ENCODE measurements around the gene RNF2. TPM values are rescaled to one million over a fixed set of nuclear protein-coding genes. Genes with fewer than 3 reads are reported as not detected.

RNF2 gene
- polyA plus RNA-seq, 1 donor (not counting 4 experiments of a cell fraction or from before 2014, with no cell fraction given), result 29.2 TPM

DNA sequence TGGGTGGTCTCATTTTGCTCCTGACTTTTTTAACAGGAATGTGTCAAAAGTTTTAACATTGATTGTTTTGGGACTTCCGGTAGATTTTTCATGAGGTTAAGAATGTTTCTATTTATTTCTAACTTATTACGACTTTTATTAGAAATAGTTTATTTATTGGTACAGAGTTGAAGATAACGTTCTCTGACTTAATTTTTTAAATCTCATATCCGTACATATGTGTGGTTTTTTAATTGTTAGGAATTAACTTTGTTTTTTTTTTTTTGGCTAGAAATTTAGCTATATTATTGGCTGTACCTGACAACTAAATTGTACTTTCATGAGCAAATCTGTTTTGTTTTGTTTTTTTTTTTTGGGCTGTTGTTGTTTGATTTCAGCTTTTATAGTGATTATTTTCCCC is 32.0 kb downstream of the RNF2 start:
- Histone ChIP-seq H3K4me3 (ENCODE audit: control insufficient read depth in 2 of 3, extremely low read depth in 1 of 3, insufficient read depth in 2 of 3, low read depth in 1 of 3, low read length in 3 of 3) (no peak overlapping the region), H4K20me1 (ENCODE audit: control insufficient read depth, extremely low read depth, insufficient read depth, low read length) (no peaks in the 10 kb centered on the region), H3K9me1 (ENCODE audit: control insufficient read depth, extremely low read depth, insufficient read depth, low read length) (no peaks in the 10 kb centered on the region), H3K9me3 (ENCODE audit: control insufficient read depth, low read depth, low read length) (no peaks in the 10 kb centered on the region), H3K4me2 (ENCODE audit: control insufficient read depth, extremely low read depth, insufficient read depth, low read depth, low read length) (no peak overlapping the region), H3K27ac (ENCODE audit: control insufficient read depth, insufficient read depth, low read length) (no peak overlapping the region), H3K4me1 (ENCODE audit: control insufficient read depth, extremely low read depth, insufficient read depth, low read length) (peaks cover 2% of the 10 kb centered on the region), H2AFZ (ENCODE audit: control insufficient read depth, low read length) (no peak overlapping the region), H3K36me3 (ENCODE audit: control insufficient read depth in 2 of 2, extremely low read depth in 1 of 2, insufficient read depth in 2 of 2, low read length in 2 of 2) (no peaks in the 10 kb centered on the region), H3K79me2 (ENCODE audit: control insufficient read depth, insufficient read depth, low read length) (peaks cover 27% of the 10 kb centered on the region), H3K27me3 (ENCODE audit: control insufficient read depth, extremely low read depth, insufficient read depth, low read length) (no peaks in the 10 kb centered on the region), H3K9ac (ENCODE audit: control insufficient read depth, extremely low read depth, insufficient read depth, low read length) (no peak overlapping the region)
- FAIRE-seq (no peak), DNase-seq (ENCODE audit: low read depth, low spot score) (no peak)
- TF ChIP-seq EZH2 (IDR thresholded peaks at IDR 0.05; ENCODE audit: low read length) (no peak), CTCF (optimal IDR thresholded peaks at IDR 0.05 in 1 of 3, IDR thresholded peaks at IDR 0.05 in 1 of 3, conservative IDR thresholded peaks at IDR 0.05 in 1 of 3; ENCODE audit: extremely low read depth in 1 of 3, insufficient read depth in 2 of 3, low read length in 3 of 3) (no peak)
- dilution Hi-C loops (cut with MboI; ENCODE audit: extremely low pct_ligation_motif_present, low sequenced_read_pairs), result no loop called here

DNA sequence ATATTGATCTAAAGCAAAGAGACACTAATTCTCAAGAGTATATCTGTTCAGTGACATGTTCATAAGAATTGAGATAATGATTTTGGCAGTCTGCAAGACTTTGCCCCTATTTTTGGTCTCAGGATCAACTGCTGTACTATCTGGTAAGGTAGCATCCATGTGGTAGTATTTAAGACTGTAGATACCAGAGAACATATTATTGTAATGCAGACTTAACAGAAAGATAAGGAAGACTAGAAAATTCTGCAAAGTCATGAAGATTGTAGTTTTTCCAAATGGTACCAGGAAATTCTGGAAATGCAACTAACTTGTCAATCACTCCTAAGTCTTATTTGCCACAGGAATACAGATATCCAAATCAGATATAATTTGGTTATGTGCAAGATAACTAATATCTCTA is 35.1 kb downstream of the RNF2 start:
- Histone ChIP-seq H3K4me2 (ENCODE audit: control insufficient read depth, extremely low read depth, insufficient read depth, low read depth, low read length) (no peak overlapping the region), H3K4me3 (ENCODE audit: control insufficient read depth in 2 of 3, extremely low read depth in 1 of 3, insufficient read depth in 2 of 3, low read depth in 1 of 3, low read length in 3 of 3) (no peak overlapping the region), H3K36me3 (ENCODE audit: control insufficient read depth in 2 of 2, extremely low read depth in 1 of 2, insufficient read depth in 2 of 2, low read length in 2 of 2) (no peaks in the 10 kb centered on the region), H3K9me1 (ENCODE audit: control insufficient read depth, extremely low read depth, insufficient read depth, low read length) (no peaks in the 10 kb centered on the region), H3K9ac (ENCODE audit: control insufficient read depth, extremely low read depth, insufficient read depth, low read length) (no peak overlapping the region), H2AFZ (ENCODE audit: control insufficient read depth, low read length) (no peak overlapping the region), H4K20me1 (ENCODE audit: control insufficient read depth, extremely low read depth, insufficient read depth, low read length) (no peaks in the 10 kb centered on the region), H3K27ac (ENCODE audit: control insufficient read depth, insufficient read depth, low read length) (no peak overlapping the region), H3K79me2 (ENCODE audit: control insufficient read depth, insufficient read depth, low read length) (peaks cover 32% of the 10 kb centered on the region), H3K27me3 (ENCODE audit: control insufficient read depth, extremely low read depth, insufficient read depth, low read length) (no peaks in the 10 kb centered on the region), H3K4me1 (ENCODE audit: control insufficient read depth, extremely low read depth, insufficient read depth, low read length) (no peaks in the 10 kb centered on the region), H3K9me3 (ENCODE audit: control insufficient read depth, low read depth, low read length) (no peaks in the 10 kb centered on the region)
- TF ChIP-seq CTCF (optimal IDR thresholded peaks at IDR 0.05 in 1 of 3, IDR thresholded peaks at IDR 0.05 in 1 of 3, conservative IDR thresholded peaks at IDR 0.05 in 1 of 3; ENCODE audit: extremely low read depth in 1 of 3, insufficient read depth in 2 of 3, low read length in 3 of 3) (no peak), EZH2 (IDR thresholded peaks at IDR 0.05; ENCODE audit: low read length) (no peak)
- FAIRE-seq (no peak), DNase-seq (ENCODE audit: low read depth, low spot score) (no peak)
- dilution Hi-C loops (cut with MboI; ENCODE audit: extremely low pct_ligation_motif_present, low sequenced_read_pairs), result no loop called here

Measured in keratinocyte (primary cell).